Measurements from ENCODE around the gene CNST.

Gene CNST

GRCh38 chr1:246566128-246566812 lies at the start of gene CNST, which contains the start of gene TFB2M:
Gene CNST, plus strand, starts transcription at chr1:246566456. Its CDS starts 25,107 bp downstream, at chr1:246591563.
Gene TFB2M, minus strand, starts transcription at chr1:246566261. Its CDS starts 123 bp downstream, at chr1:246566138.
- DNase-seq = peak; percentile 88

GRCh38 chr1:246517391-246517790 lies 48.9 kb upstream of the CNST start:
- no peak for DNase-seq

GRCh38 chr1:246518456-246519205 lies 47.6 kb upstream of the CNST start:
- DNase-seq = no peak

GRCh38 chr1:246519514-246519913 lies 46.7 kb upstream of the CNST start:
- no peak for DNase-seq

GRCh38 chr1:246526380-246526779 lies 39.9 kb upstream of the CNST start:
- DNase-seq = no peak

GRCh38 chr1:246526915-246527314 lies 39.3 kb upstream of the CNST start:
- DNase-seq = no peak

GRCh38 chr1:246527402-246528088 lies 38.7 kb upstream of the CNST start:
- no peak for DNase-seq

GRCh38 chr1:246528933-246529731 lies 37.1 kb upstream of the CNST start:
- DNase-seq = no peak

- no peak for DNase-seq
These were observed 35.8 kb upstream of the CNST start for GRCh38 chr1:246530482-246530881.

- no peak for DNase-seq
These were observed 33.7 kb upstream of the CNST start for GRCh38 chr1:246532519-246532918.

GRCh38 chr1:246533371-246533905 lies 32.8 kb upstream of the CNST start:
- no peak for DNase-seq

- DNase-seq = no peak
These were observed 32.1 kb upstream of the CNST start for GRCh38 chr1:246534114-246534513.

GRCh38 chr1:246537441-246537840 lies 28.8 kb upstream of the CNST start:
- no peak for DNase-seq

- DNase-seq = no peak
These were observed 28.4 kb upstream of the CNST start for GRCh38 chr1:246537887-246538286.

- DNase-seq = no peak
These were observed 25.3 kb upstream of the CNST start for GRCh38 chr1:246540738-246541491.

GRCh38 chr1:246544001-246544400 lies 22.3 kb upstream of the CNST start:
- no peak for DNase-seq

- DNase-seq = no peak
These were observed 16.6 kb upstream of the CNST start for GRCh38 chr1:246549665-246550064.

- DNase-seq = no peak
These were observed 15.9 kb upstream of the CNST start for GRCh38 chr1:246550402-246550801.

GRCh38 chr1:246552110-246552509 lies 14.1 kb upstream of the CNST start:
- no peak for DNase-seq

- no peak for DNase-seq
These were observed 12.1 kb upstream of the CNST start for GRCh38 chr1:246554201-246554600.

- no peak for DNase-seq
These were observed 8.2 kb upstream of the CNST start for GRCh38 chr1:246558041-246558440.

- DNase-seq = no peak
These were observed 6.9 kb upstream of the CNST start for GRCh38 chr1:246559310-246559709.

Data from stimulated activated CD4-positive, alpha-beta T cell treated with anti-CD3 and anti-CD28 coated beads, Interleukin-12 subunit alpha, Interleukin-12 subunit beta, amount 100 ng/mL, for 4 hours (primary cell).